Measurements from ENCODE around the gene RIPK4. TPM values are rescaled to one million over a fixed set of nuclear protein-coding genes. Genes with fewer than 3 reads are reported as not detected.

RIPK4 gene
- total and polyA plus RNA-seq, 7 experiments from 2014 or later: 0.24 to 2.2 (median 0.41) TPM; not detected in 1

GRCh38 chr21:41745971-41746743 is 20.7 kb downstream of the RIPK4 start:
- no peak for DNase-seq
- intact Hi-C loops (cut with micrococcal nuclease): no loop called here

GRCh38 chr21:41745026-41745820 is 21.6 kb downstream of the RIPK4 start:
- CTCF ChIA-PET: interaction anchor here (0.6 kb wide), 1 partner anchor 327 kb away, joined by 3 read pairs; no protein-coding TSS in a partner anchor
- H3K27ac Mint-ChIP-seq: no peak overlapping the region
- POLR2A ChIA-PET: no interaction called here
- Histone ChIP-seq H3K27me3 (ENCODE audit: control insufficient read depth in 2 of 2, insufficient read depth in 2 of 2, low read length in 2 of 2) (no peaks in the 10 kb centered on the region), H3K27ac (ENCODE audit: low read depth, low read length) (no peak overlapping the region), H3K36me3 (ENCODE audit: control insufficient read depth in 2 of 3, insufficient read depth in 3 of 3, low read length in 3 of 3) (peaks cover 0 to 9% (median 0%) of the 10 kb centered on the region in 3 experiments), H3K4me3 (ENCODE audit: low read length) (no peak overlapping the region), H3K9me3 (ENCODE audit: control insufficient read depth in 2 of 3, low read length in 3 of 3) (no peaks in the 10 kb centered on the region), H3K4me1 (ENCODE audit: control insufficient read depth in 2 of 2, insufficient read depth in 2 of 2, low read length in 2 of 2) (no peaks in the 10 kb centered on the region)
- H3K36me3 Mint-ChIP-seq: peaks cover 0 to 20% (median 3%) of the 10 kb centered on the region in 5 donors
- intact Hi-C loops (cut with micrococcal nuclease): no loop called here
- H3K4me1 Mint-ChIP-seq: no peaks in the 10 kb centered on the region
- H3K4me3 Mint-ChIP-seq: no peak overlapping the region
- no peak for DNase-seq
- H3K27me3 Mint-ChIP-seq: no peaks in the 10 kb centered on the region
- no peaks in the 10 kb centered on the region for H3K9me3 Mint-ChIP-seq
- ATAC-seq: no peak

More at GRCh38 chr21:41745971-41746743, 20.7 kb downstream of the RIPK4 start:
- no peak overlapping the region for H3K4me3 Mint-ChIP-seq
- Histone ChIP-seq H3K27ac (ENCODE audit: low read depth, low read length) (no peak overlapping the region), H3K9me3 (ENCODE audit: control insufficient read depth in 2 of 3, low read length in 3 of 3) (no peaks in the 10 kb centered on the region), H3K36me3 (ENCODE audit: control insufficient read depth in 2 of 3, insufficient read depth in 3 of 3, low read length in 3 of 3) (peaks cover 0 to 9% (median 0%) of the 10 kb centered on the region in 3 experiments), H3K27me3 (ENCODE audit: control insufficient read depth in 2 of 2, insufficient read depth in 2 of 2, low read length in 2 of 2) (no peaks in the 10 kb centered on the region), H3K4me3 (ENCODE audit: low read length) (no peak overlapping the region), H3K4me1 (ENCODE audit: control insufficient read depth in 2 of 2, insufficient read depth in 2 of 2, low read length in 2 of 2) (no peaks in the 10 kb centered on the region)
- no peaks in the 10 kb centered on the region for H3K27me3 Mint-ChIP-seq
- peaks cover 0 to 17% (median 3%) of the 10 kb centered on the region in 5 donors for H3K36me3 Mint-ChIP-seq
- no peak for ATAC-seq
- ChIA-PET CTCF (no interaction called here), POLR2A (no interaction called here)
- H3K9me3 Mint-ChIP-seq: no peaks in the 10 kb centered on the region
- no peak overlapping the region for H3K27ac Mint-ChIP-seq
- H3K4me1 Mint-ChIP-seq: no peaks in the 10 kb centered on the region

GRCh38 chr21:41744028-41744930 is 22.6 kb downstream of the RIPK4 start:
- Mint-ChIP-seq H3K4me1 (no peaks in the 10 kb centered on the region), H3K9me3 (no peaks in the 10 kb centered on the region), H3K27me3 (no peaks in the 10 kb centered on the region), H3K36me3 (peaks cover 0 to 28% (median 5%) of the 10 kb centered on the region in 5 donors), H3K27ac (no peak overlapping the region), H3K4me3 (no peak overlapping the region)
- H3K4me1 ChIP-seq (ENCODE audit: control insufficient read depth in 2 of 2, insufficient read depth in 2 of 2, low read length in 2 of 2): no peaks in the 10 kb centered on the region
- H3K27me3 ChIP-seq (ENCODE audit: control insufficient read depth in 2 of 2, insufficient read depth in 2 of 2, low read length in 2 of 2): no peaks in the 10 kb centered on the region
- intact Hi-C loops (cut with micrococcal nuclease): no loop called here
- CTCF ChIA-PET: interaction anchor here (0.6 kb wide), 1 partner anchor 326 kb away, joined by 3 read pairs; no protein-coding TSS in a partner anchor
- peaks cover 0 to 9% (median 0%) of the 10 kb centered on the region in 3 experiments for H3K36me3 ChIP-seq (ENCODE audit: control insufficient read depth in 2 of 3, insufficient read depth in 3 of 3, low read length in 3 of 3)
- no peak for DNase-seq
- POLR2A ChIA-PET: no interaction called here
- H3K27ac ChIP-seq (ENCODE audit: low read depth, low read length): no peak overlapping the region
- no peak for ATAC-seq
- no peaks in the 10 kb centered on the region for H3K9me3 ChIP-seq (ENCODE audit: control insufficient read depth in 2 of 3, low read length in 3 of 3)
- H3K4me3 ChIP-seq (ENCODE audit: low read length): no peak overlapping the region

GRCh38 chr21:41743321-41744027 is 23.4 kb downstream of the RIPK4 start:
- Histone ChIP-seq H3K36me3 (ENCODE audit: control insufficient read depth in 2 of 3, insufficient read depth in 3 of 3, low read length in 3 of 3) (peaks cover 0 to 9% (median 0%) of the 10 kb centered on the region in 3 experiments), H3K4me1 (ENCODE audit: control insufficient read depth in 2 of 2, insufficient read depth in 2 of 2, low read length in 2 of 2) (no peaks in the 10 kb centered on the region), H3K4me3 (ENCODE audit: low read length) (no peak overlapping the region), H3K27ac (ENCODE audit: low read depth, low read length) (no peak overlapping the region), H3K27me3 (ENCODE audit: control insufficient read depth in 2 of 2, insufficient read depth in 2 of 2, low read length in 2 of 2) (no peaks in the 10 kb centered on the region), H3K9me3 (ENCODE audit: control insufficient read depth in 2 of 3, low read length in 3 of 3) (no peaks in the 10 kb centered on the region)
- Mint-ChIP-seq H3K9me3 (peaks cover 0 to 1% (median 0%) of the 10 kb centered on the region in 11 donors), H3K27ac (no peak overlapping the region), H3K36me3 (peaks cover 0 to 32% (median 10%) of the 10 kb centered on the region in 5 donors), H3K4me1 (no peaks in the 10 kb centered on the region), H3K27me3 (no peaks in the 10 kb centered on the region), H3K4me3 (no peak overlapping the region)
- DNase-seq (no peak), ATAC-seq (no peak)
- intact Hi-C loops (cut with micrococcal nuclease): no loop called here
- CTCF ChIA-PET: no interaction called here
- POLR2A ChIA-PET: no interaction called here

- Mint-ChIP-seq H3K9me3 (peaks cover 0 to 13% (median 0%) of the 10 kb centered on the region in 11 donors), H3K27ac (no peak overlapping the region), H3K4me1 (no peaks in the 10 kb centered on the region), H3K4me3 (no peak overlapping the region), H3K27me3 (peaks cover 0 to 6% (median 0%) of the 10 kb centered on the region in 5 donors), H3K36me3 (peaks cover 0 to 33% (median 17%) of the 10 kb centered on the region in 5 donors)
- H3K4me1 ChIP-seq (ENCODE audit: control insufficient read depth in 2 of 2, insufficient read depth in 2 of 2, low read length in 2 of 2): no peaks in the 10 kb centered on the region
- ATAC-seq (no peak), DNase-seq (no peak)
- POLR2A ChIA-PET: no interaction called here
- no peaks in the 10 kb centered on the region for H3K27me3 ChIP-seq (ENCODE audit: control insufficient read depth in 2 of 2, insufficient read depth in 2 of 2, low read length in 2 of 2)
- H3K36me3 ChIP-seq (ENCODE audit: control insufficient read depth in 2 of 3, insufficient read depth in 3 of 3, low read length in 3 of 3): peaks cover 0 to 9% (median 0%) of the 10 kb centered on the region in 3 experiments
- CTCF ChIA-PET: no interaction called here
- H3K4me3 ChIP-seq (ENCODE audit: low read length): no peak overlapping the region
- H3K27ac ChIP-seq (ENCODE audit: low read depth, low read length): no peak overlapping the region
- intact Hi-C loops (cut with micrococcal nuclease): no loop called here
- peaks cover 0 to 4% (median 0%) of the 10 kb centered on the region in 3 experiments for H3K9me3 ChIP-seq (ENCODE audit: control insufficient read depth in 2 of 3, low read length in 3 of 3)
These were observed 24.6 kb downstream of the RIPK4 start for GRCh38 chr21:41742073-41742875.
